H9 (cell line): ENCODE data around the gene RGS2. TPM values are rescaled to one million over a fixed set of nuclear protein-coding genes. Genes with fewer than 3 reads are reported as not detected.

Source experiments
- DNase-seq: peaks from one replicate; pipeline ENCODE4 v3.0.0-alpha.2; 2017
- H2AFZ ChIP-seq: one replicate; pipeline ENCODE4 v1.6.1; 2013; ENCODE audit warnings: mild to moderate bottlenecking, low read length, control low read depth, moderate library complexity
- H2AK5ac ChIP-seq: 2 replicates; pipeline ENCODE4 v1.6.1; 2013; ENCODE audit warnings: low read length, control low read depth, mixed read lengths; ENCODE audit not compliant: insufficient read length
- H2BK120ac ChIP-seq: one replicate; pipeline ENCODE4 v1.6.1; 2013; ENCODE audit warnings: low read depth, mild to moderate bottlenecking, low read length, control low read depth, inconsistent platforms; ENCODE audit not compliant: poor library complexity, severe bottlenecking
- H2BK12ac ChIP-seq: 2 replicates; pipeline ENCODE4 v1.6.1; 2013; ENCODE audit warnings: low read length, control low read depth, mixed read lengths, low read depth; ENCODE audit not compliant: insufficient read length
- H2BK15ac ChIP-seq: 2 replicates; pipeline ENCODE4 v1.6.1; 2013; ENCODE audit warnings: low read depth, low read length, control low read depth
- H2BK20ac ChIP-seq: one replicate; pipeline ENCODE4 v1.6.1; 2013; ENCODE audit warnings: low read depth, mild to moderate bottlenecking, low read length, control low read depth, inconsistent platforms; ENCODE audit not compliant: poor library complexity, severe bottlenecking
- H2BK5ac ChIP-seq: 2 replicates; pipeline ENCODE4 v1.6.1; 2013; ENCODE audit warnings: low read length, control low read depth, mixed read lengths; ENCODE audit not compliant: insufficient read length
- H3K14ac ChIP-seq: 2 replicates; pipeline ENCODE4 v1.6.1; 2013; ENCODE audit warnings: low read length, control low read depth; ENCODE audit not compliant: insufficient read depth
- H3K18ac ChIP-seq: 2 replicates; pipeline ENCODE4 v1.6.1; 2013; ENCODE audit warnings: low read depth, mild to moderate bottlenecking, mixed read lengths, low read length, control low read depth; ENCODE audit not compliant: insufficient read length
- H3K23ac ChIP-seq: 2 replicates; pipeline ENCODE4 v1.6.1; 2013; ENCODE audit warnings: low read length, control low read depth, mixed read lengths, low read depth; ENCODE audit not compliant: insufficient read length
- H3K23me2 ChIP-seq: 2 replicates; pipeline ENCODE4 v1.6.1; 2013; ENCODE audit warnings: low read depth, mild to moderate bottlenecking, mixed read lengths, low read length, control low read depth; ENCODE audit not compliant: insufficient read length, poor library complexity, severe bottlenecking
- H3K27ac ChIP-seq: 2 replicates; pipeline ENCODE4 v1.5.1; 2013; ENCODE audit warnings: low read length, control low read depth, mixed read lengths, low read depth; ENCODE audit not compliant: insufficient read length
- H3K27me3 ChIP-seq: 2 replicates; pipeline ENCODE4 v1.6.1; 2013; ENCODE audit warnings: low read length, control low read depth, inconsistent platforms; ENCODE audit not compliant: insufficient read depth
- H3K4ac ChIP-seq: 2 replicates; pipeline ENCODE4 v1.6.1; 2013; ENCODE audit warnings: low read depth, mild to moderate bottlenecking, control low read depth, inconsistent platforms, low read length, moderate library complexity
- H3K4me1 ChIP-seq: 2 replicates; pipeline ENCODE4 v1.6.1; 2013; ENCODE audit warnings: low read length, control low read depth, inconsistent platforms; ENCODE audit not compliant: insufficient read depth
- H3K4me2 ChIP-seq: 2 replicates; pipeline ENCODE4 v1.6.1; 2013; ENCODE audit warnings: low read length, control low read depth, mixed read lengths; ENCODE audit not compliant: insufficient read length, insufficient read depth
- H3K56ac ChIP-seq: 2 replicates; pipeline ENCODE4 v1.6.1; 2013; ENCODE audit warnings: low read depth, mild to moderate bottlenecking, mixed read lengths, low read length, control low read depth; ENCODE audit not compliant: insufficient read length
- H3K79me1 ChIP-seq: 2 replicates; pipeline ENCODE4 v1.6.1; 2013; ENCODE audit warnings: low read depth, mild to moderate bottlenecking, moderate library complexity, low read length, control low read depth, inconsistent platforms; ENCODE audit not compliant: insufficient read depth, poor library complexity, severe bottlenecking
- H3K79me2 ChIP-seq: 2 replicates; pipeline ENCODE4 v1.6.1; 2013; ENCODE audit warnings: low read length, control low read depth, inconsistent platforms; ENCODE audit not compliant: insufficient read depth
- H3K9ac ChIP-seq: 2 replicates; pipeline ENCODE4 v1.6.1; 2013; ENCODE audit warnings: low read length, control low read depth, mixed read lengths; ENCODE audit not compliant: insufficient read length; ENCODE audit errors: extremely low read depth
- H3K9me3 ChIP-seq: one replicate; pipeline ENCODE4 v1.6.1; 2013; ENCODE audit warnings: low read depth, low read length, inconsistent platforms; ENCODE audit not compliant: control insufficient read depth
- H3T11ph ChIP-seq: one replicate; pipeline ENCODE4 v1.6.1; 2013; ENCODE audit warnings: mild to moderate bottlenecking, low read length, control low read depth, inconsistent platforms
- H4K20me1 ChIP-seq: one replicate; pipeline ENCODE4 v1.6.1; 2013; ENCODE audit not compliant: control insufficient read depth, insufficient read length, insufficient read depth
- H4K5ac ChIP-seq: 2 replicates; pipeline ENCODE4 v1.6.1; 2013; ENCODE audit warnings: low read depth, mild to moderate bottlenecking, mixed read lengths, low read length, control low read depth; ENCODE audit not compliant: insufficient read length
- H4K8ac ChIP-seq: replicated peaks from 2 replicates; pipeline ENCODE4 v1.6.1; 2013; ENCODE audit warnings: low read length, control low read depth, mixed read lengths, low read depth; ENCODE audit not compliant: insufficient read length
- H4K91ac ChIP-seq: 2 replicates; pipeline ENCODE4 v1.6.1; 2013; ENCODE audit warnings: low read depth, mild to moderate bottlenecking, moderate library complexity, mixed read lengths, low read length, control low read depth; ENCODE audit not compliant: insufficient read length
- H3K27ac Mint-ChIP-seq, 3 experiments: 2 replicates in 2 of 3; 3 replicates in 1 of 3; pipeline ENCODE4 v1.8.0; 2020 to 2021; ENCODE audit warnings: mixed read lengths in 3 of 3, mild to moderate bottlenecking in 1 of 3, moderate library complexity in 1 of 3
- H3K27me3 Mint-ChIP-seq: 2 replicates; pipeline ENCODE4 v1.8.0; 2021; ENCODE audit warnings: low read depth, mild to moderate bottlenecking, moderate library complexity, mixed read lengths
- H3K36me3 Mint-ChIP-seq, 3 experiments: 2 replicates in 2 of 3; 3 replicates in 1 of 3; pipeline ENCODE4 v1.8.0; 2020 to 2021; ENCODE audit warnings: low read depth in 3 of 3, mixed read lengths in 3 of 3; ENCODE audit not compliant: insufficient read depth in 1 of 3
- H3K4me1 Mint-ChIP-seq, 2 experiments: 2 replicates each; pipeline ENCODE4 v1.8.0; 2020; ENCODE audit warnings: mixed read lengths in 2 of 2
- H3K4me3 Mint-ChIP-seq, 2 experiments: 2 replicates in 1 of 2; 3 replicates in 1 of 2; pipeline ENCODE4 v1.8.0; 2020 to 2021; ENCODE audit warnings: mild to moderate bottlenecking in 2 of 2, mixed read lengths in 2 of 2, moderate library complexity in 1 of 2
- H3K9me3 Mint-ChIP-seq, 2 experiments: 2 replicates in 1 of 2; 3 replicates in 1 of 2; pipeline ENCODE4 v1.8.0; 2020; ENCODE audit warnings: mild to moderate bottlenecking in 2 of 2, mixed read lengths in 2 of 2, moderate library complexity in 1 of 2
- CTCF ChIP-seq: fragments of 200-600 bp; sonication (generic); conservative IDR thresholded peaks from 3 replicates; pipeline ENCODE4 v1.8.0; 2021; ENCODE audit warnings: antibody characterized with exemption, mild to moderate bottlenecking
- WGBS: extraction: QIAGEN DNeasy Blood & Tissue Kit; methylation state at CpG from one replicate; pipeline ENCODE4 v1.1.7; 2013; ENCODE audit warnings: missing lambda C conversion rate, low lambda C conversion rate, mixed read lengths; ENCODE audit not compliant: insufficient read length; ENCODE audit errors: extremely low coverage; 5-methylcytosine and 5-hydroxymethylcytosine counted together
- total RNA-seq: library from RNA; stranded (reverse); gene quantifications from 2 replicates; pipeline ENCODE4 v1.2.1, GENCODE V29; 2021

The RGS2 gene
- total RNA-seq, 1 experiment from 2014 or later, result 13.9 TPM

DNA sequence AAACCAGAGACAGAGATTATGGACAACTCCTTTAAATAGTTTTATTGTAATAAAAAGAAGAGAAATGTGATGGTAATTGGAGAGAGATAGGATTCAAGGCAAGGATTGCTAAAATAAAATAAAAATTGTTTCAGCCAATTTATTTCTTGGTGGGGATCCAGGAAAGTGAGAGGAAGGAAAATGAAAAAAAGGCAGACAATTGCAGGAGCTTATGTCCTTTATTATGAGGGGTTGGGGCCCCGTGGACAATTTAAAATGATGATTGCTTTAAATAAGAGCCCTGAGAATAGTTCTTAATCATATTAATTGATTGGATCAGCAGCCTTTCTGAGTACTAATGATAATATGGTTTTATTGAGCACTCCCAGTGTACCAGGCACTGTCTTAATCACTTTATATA is 40.2 kb downstream of the RGS2 start:
- Histone ChIP-seq H3K4me1 (no peaks in the 10 kb centered on the region), H3K18ac (no peak overlapping the region), H3T11ph (no peak overlapping the region), H2AK5ac (no peak overlapping the region), H2BK5ac (no peak overlapping the region), H3K4ac (no peak overlapping the region), H3K4me2 (no peak overlapping the region), H3K27ac (no peak overlapping the region), H3K79me1 (no peaks in the 10 kb centered on the region), H4K91ac (no peak overlapping the region), H3K56ac (no peak overlapping the region), H2BK12ac (no peak overlapping the region), H4K20me1 (no peaks in the 10 kb centered on the region), H3K79me2 (no peaks in the 10 kb centered on the region), H3K9ac (no peak overlapping the region), H4K5ac (no peak overlapping the region), H2BK15ac (no peak overlapping the region), H2AFZ (no peak overlapping the region), H4K8ac (no peak overlapping the region), H3K23me2 (no peaks in the 10 kb centered on the region), H3K23ac (no peak overlapping the region), H3K9me3 (no peaks in the 10 kb centered on the region), H2BK20ac (no peak overlapping the region), H2BK120ac (no peak overlapping the region), H3K14ac (no peak overlapping the region), H3K27me3 (no peaks in the 10 kb centered on the region)
- no peak for TF ChIP-seq CTCF
- Mint-ChIP-seq H3K4me3 (no peak overlapping the region), H3K36me3 (no peaks in the 10 kb centered on the region), H3K27me3 (no peaks in the 10 kb centered on the region), H3K4me1 (peaks cover 18 to 24% of the 10 kb centered on the region in 2 experiments), H3K9me3 (no peaks in the 10 kb centered on the region), H3K27ac (no peak overlapping the region)
- no peak for DNase-seq
- WGBS, result no CpG with 5 or more reads among the region's 1 CpG
